ENCODE measurements around the gene SLC35G3.

Gene SLC35G3

GRCh38 chr17:35162755-35163154 lies 31.4 kb downstream of the SLC35G3 start:
- peaks cover 16% of the 10 kb centered on the region for H3K27me3 ChIP-seq (ENCODE audit: low read depth, low read length)
- no peak overlapping the region for H3K27ac ChIP-seq (ENCODE audit: low read length)
- H3K9ac ChIP-seq (ENCODE audit: low read length), result no peak overlapping the region
- H4K20me1 ChIP-seq (ENCODE audit: insufficient read depth, low read length), result no peaks in the 10 kb centered on the region
- H3K36me3 ChIP-seq (replicated peaks; ENCODE audit: low read depth, low read length), result no peaks in the 10 kb centered on the region
- no peak overlapping the region for H3K4me2 ChIP-seq (ENCODE audit: low read length)
- no peak overlapping the region for H2AFZ ChIP-seq (ENCODE audit: low read depth, low read length)
- TF ChIP-seq CTCF (IDR thresholded peaks at IDR 0.05; ENCODE audit: low read depth, low read length) (no peak), EZH2phosphoT487 (IDR thresholded peaks at IDR 0.05; ENCODE audit: low read depth) (no peak)
- no peak overlapping the region for H3K4me3 ChIP-seq (ENCODE audit: low read length)
- no peaks in the 10 kb centered on the region for H3K79me2 ChIP-seq (ENCODE audit: low read length)
- H3K4me1 ChIP-seq (ENCODE audit: low read length), result no peaks in the 10 kb centered on the region
- H3K9me3 ChIP-seq (ENCODE audit: insufficient read depth, low read length), result no peaks in the 10 kb centered on the region

- Histone ChIP-seq H4K20me1 (ENCODE audit: insufficient read depth, low read length) (no peaks in the 10 kb centered on the region), H3K36me3 (replicated peaks; ENCODE audit: low read depth, low read length) (no peaks in the 10 kb centered on the region), H3K9ac (ENCODE audit: low read length) (no peak overlapping the region), H3K27me3 (ENCODE audit: low read depth, low read length) (peaks cover 16% of the 10 kb centered on the region), H3K4me3 (ENCODE audit: low read length) (no peak overlapping the region), H3K79me2 (ENCODE audit: low read length) (no peaks in the 10 kb centered on the region), H3K4me1 (ENCODE audit: low read length) (no peaks in the 10 kb centered on the region), H2AFZ (ENCODE audit: low read depth, low read length) (no peak overlapping the region), H3K27ac (ENCODE audit: low read length) (no peak overlapping the region), H3K4me2 (ENCODE audit: low read length) (no peak overlapping the region), H3K9me3 (ENCODE audit: insufficient read depth, low read length) (no peaks in the 10 kb centered on the region)
- TF ChIP-seq EZH2phosphoT487 (IDR thresholded peaks at IDR 0.05; ENCODE audit: low read depth) (no peak), CTCF (IDR thresholded peaks at IDR 0.05; ENCODE audit: low read depth, low read length) (no peak)
Observed at GRCh38 chr17:35161281-35161761, 32.9 kb downstream of the SLC35G3 start.

GRCh38 chr17:35160354-35161201 lies 33.6 kb downstream of the SLC35G3 start:
- TF ChIP-seq EZH2phosphoT487 (IDR thresholded peaks at IDR 0.05; ENCODE audit: low read depth) (no peak), CTCF (IDR thresholded peaks at IDR 0.05; ENCODE audit: low read depth, low read length) (no peak)
- Histone ChIP-seq H3K9ac (ENCODE audit: low read length) (no peak overlapping the region), H2AFZ (ENCODE audit: low read depth, low read length) (no peak overlapping the region), H3K36me3 (replicated peaks; ENCODE audit: low read depth, low read length) (no peaks in the 10 kb centered on the region), H3K4me3 (ENCODE audit: low read length) (no peak overlapping the region), H3K79me2 (ENCODE audit: low read length) (no peaks in the 10 kb centered on the region), H4K20me1 (ENCODE audit: insufficient read depth, low read length) (no peaks in the 10 kb centered on the region), H3K4me2 (ENCODE audit: low read length) (no peak overlapping the region), H3K27ac (ENCODE audit: low read length) (no peak overlapping the region), H3K27me3 (ENCODE audit: low read depth, low read length) (peaks cover 16% of the 10 kb centered on the region), H3K9me3 (ENCODE audit: insufficient read depth, low read length) (no peaks in the 10 kb centered on the region), H3K4me1 (ENCODE audit: low read length) (no peaks in the 10 kb centered on the region)

- Histone ChIP-seq H3K9me3 (ENCODE audit: insufficient read depth, low read length) (no peaks in the 10 kb centered on the region), H3K27me3 (ENCODE audit: low read depth, low read length) (peaks cover 16% of the 10 kb centered on the region), H2AFZ (ENCODE audit: low read depth, low read length) (no peak overlapping the region), H3K36me3 (replicated peaks; ENCODE audit: low read depth, low read length) (no peaks in the 10 kb centered on the region), H3K4me2 (ENCODE audit: low read length) (no peak overlapping the region), H4K20me1 (ENCODE audit: insufficient read depth, low read length) (no peaks in the 10 kb centered on the region), H3K4me1 (ENCODE audit: low read length) (no peaks in the 10 kb centered on the region), H3K4me3 (ENCODE audit: low read length) (no peak overlapping the region), H3K27ac (ENCODE audit: low read length) (no peak overlapping the region), H3K9ac (ENCODE audit: low read length) (no peak overlapping the region), H3K79me2 (ENCODE audit: low read length) (no peaks in the 10 kb centered on the region)
- TF ChIP-seq CTCF (IDR thresholded peaks at IDR 0.05; ENCODE audit: low read depth, low read length) (no peak), EZH2phosphoT487 (IDR thresholded peaks at IDR 0.05; ENCODE audit: low read depth) (no peak)
Observed at GRCh38 chr17:35159940-35160339, 34.3 kb downstream of the SLC35G3 start.
